H1 (cell line): Measurements from ENCODE around the gene RMRP. TPM values are rescaled to one million over a fixed set of nuclear protein-coding genes. Genes with fewer than 3 reads are reported as not detected.

Experiments
- ASH2L ChIP-seq: fragments of 200-600, 300-600 bp; sonication (generic); IDR thresholded peaks from one replicate; pipeline ENCODE4 v1.7.1; 2017; ENCODE audit warnings: low read length
- BACH1 ChIP-seq: IDR thresholded peaks from 2 replicates; pipeline ENCODE4 v1.6.1; 2012; ENCODE audit warnings: low read length, improper control_type of control experiment
- BCL11A ChIP-seq, 2 experiments: IDR thresholded peaks; one replicate each; pipeline ENCODE4 v1.6.1; 2011; ENCODE audit warnings: low read depth in 2 of 2, low read length in 2 of 2, mild to moderate bottlenecking in 2 of 2
- BRCA1 ChIP-seq: IDR thresholded peaks from 2 replicates; pipeline ENCODE4 v1.6.1; 2012; ENCODE audit warnings: low read depth, low read length, improper control_type of control experiment
- CBX5 ChIP-seq: fragments of 300-800, 300-1000 bp; sonication (generic); IDR thresholded peaks from 2 replicates; pipeline ENCODE4 v1.7.1; 2016; ENCODE audit warnings: antibody characterized with exemption, low read length, low read depth
- CBX8 ChIP-seq: fragments of 300-800, 300-1000 bp; sonication (generic); IDR thresholded peaks from 2 replicates; pipeline ENCODE4 v1.7.1; 2016; ENCODE audit warnings: low read depth, low read length, borderline replicate concordance
- CHD2 ChIP-seq: IDR thresholded peaks from 2 replicates; pipeline ENCODE4 v1.6.1; 2012; ENCODE audit warnings: low read length, improper control_type of control experiment
- E2F6 ChIP-seq: IDR thresholded peaks from 2 replicates; pipeline ENCODE4 v1.6.1; 2012; ENCODE audit warnings: inconsistent platforms
- GABPA ChIP-seq: IDR thresholded peaks from 2 replicates; pipeline ENCODE4 v1.6.1; 2011; ENCODE audit warnings: mild to moderate bottlenecking, low read length, moderate library complexity, borderline replicate concordance; ENCODE audit not compliant: insufficient read depth
- JUN ChIP-seq: IDR thresholded peaks from 2 replicates; pipeline ENCODE4 v1.6.1; 2011; ENCODE audit warnings: low read depth, mild to moderate bottlenecking, improper control_type of control experiment, low read length
- KDM4A ChIP-seq: IDR thresholded peaks from one replicate; pipeline ENCODE4 v1.7.1; 2012; ENCODE audit warnings: low read depth, mild to moderate bottlenecking, moderate library complexity, low read length, inconsistent platforms; ENCODE audit not compliant: severe bottlenecking
- NANOG ChIP-seq: IDR thresholded peaks from 2 replicates; pipeline ENCODE4 v1.6.1; 2011; ENCODE audit warnings: low read length, low read depth, mild to moderate bottlenecking, inconsistent platforms; ENCODE audit not compliant: insufficient read depth, poor library complexity, severe bottlenecking
- POLR2A ChIP-seq, 2 experiments: IDR thresholded peaks; 1 replicate in 1 of 2; 2 replicates in 1 of 2; pipeline ENCODE4 v1.6.1; 2011; ENCODE audit warnings: low read depth in 2 of 2, low read length in 2 of 2, mild to moderate bottlenecking in 2 of 2; ENCODE audit errors: control extremely low read depth in 1 of 2
- POLR2AphosphoS5 ChIP-seq: IDR thresholded peaks from 2 replicates; pipeline ENCODE4 v1.6.1; 2011; ENCODE audit warnings: low read depth, low read length
- POU5F1 ChIP-seq: IDR thresholded peaks from 2 replicates; pipeline ENCODE4 v1.6.1; 2011; ENCODE audit warnings: low read depth, mild to moderate bottlenecking, low read length, moderate library complexity
- RNF2 ChIP-seq: fragments of 200-900, 300-1000 bp; sonication (generic); IDR thresholded peaks from 2 replicates; pipeline ENCODE4 v1.7.1; 2016; ENCODE audit warnings: borderline replicate concordance, low read depth, mild to moderate bottlenecking, antibody characterized with exemption, low read length; ENCODE audit not compliant: poor library complexity, severe bottlenecking; ENCODE audit errors: missing control alignments
- RXRA ChIP-seq: IDR thresholded peaks from 2 replicates; pipeline ENCODE4 v1.6.1; 2011; ENCODE audit warnings: low read depth, mild to moderate bottlenecking, low read length, moderate library complexity; ENCODE audit not compliant: insufficient read depth
- SIN3A ChIP-seq, 2 experiments: IDR thresholded peaks in 1 of 2; conservative IDR thresholded peaks in 1 of 2; 2 replicates each; pipeline ENCODE4 v1.6.1; 2011 to 2012; ENCODE audit warnings: low read length in 2 of 2, improper control_type of control experiment in 1 of 2, low read depth in 1 of 2, mild to moderate bottlenecking in 1 of 2
- SIRT6 ChIP-seq: IDR thresholded peaks from one replicate; pipeline ENCODE4 v1.7.1; 2012; ENCODE audit warnings: low read length, inconsistent platforms
- SUZ12 ChIP-seq: fragments of 200-600 bp; sonication (generic); IDR thresholded peaks from 2 replicates; pipeline ENCODE4 v1.6.1; 2012; ENCODE audit warnings: mild to moderate bottlenecking, inconsistent platforms, low read length, moderate library complexity, mixed read lengths
- TAF1 ChIP-seq: IDR thresholded peaks from 2 replicates; pipeline ENCODE4 v1.6.1; 2011; ENCODE audit warnings: mild to moderate bottlenecking, low read depth, low read length
- TAF7 ChIP-seq: optimal IDR thresholded peaks from 2 replicates; pipeline ENCODE3; 2011; ENCODE audit warnings: low read depth, mild to moderate bottlenecking, inconsistent platforms, low read length, moderate library complexity, borderline replicate concordance
- USF2 ChIP-seq: IDR thresholded peaks from 2 replicates; pipeline ENCODE4 v1.6.1; 2011; ENCODE audit warnings: low read length, improper control_type of control experiment
- YY1 ChIP-seq: IDR thresholded peaks from 2 replicates; pipeline ENCODE4 v1.6.1; 2011; ENCODE audit warnings: low read depth, mild to moderate bottlenecking, low read length
- polyA plus RNA-seq, 7 experiments: library from polyadenylated mRNA; depleted of rRNA in 3 of 7; stranded (reverse) in 5 of 7; unstranded in 2 of 7; fragments of >200 nt in 5 of 7; fragments of 200-250 nt in 2 of 7; gene quantifications; 1 replicate in 5 of 7; 2 replicates in 1 of 7; 4 replicates in 1 of 7; pipeline versions ENCODE4 v1.2.1 to v1.2.3, GENCODE V29; 2011 to 2013; ENCODE audit warnings: missing spikeins in 2 of 7, mixed read lengths in 2 of 7
- total RNA-seq: library from RNA; stranded (reverse); fragmentation: NEBNext Ultra II Directional; extraction: Animal tissue kit (Norgen Biotek cat#: 25700); gene quantifications from 2 replicates; pipeline ENCODE4 v1.2.1, GENCODE V29; 2021

Gene RMRP
- total and polyA plus RNA-seq, 2 of the 8 experiments (the other 6 are each of a cell fraction or from before 2014, with no cell fraction given): 169 to 14,987 TPM

- TF ChIP-seq E2F6 (peak; percentile 99), CBX5 (no peak), RXRA (no peak), POLR2AphosphoS5 (peak; percentile 83), SIRT6 (no peak), BCL11A (IDR thresholded peaks at IDR 0.05; ENCODE audit: low read depth in 2 of 2, low read length in 2 of 2) (no peak), RNF2 (no peak), NANOG (no peak), TAF1 (peak; percentile 57), CBX8 (no peak), KDM4A (peak; percentile 32), USF2 (peak; percentile 4; the same call in 1 of the 2 replicates), SIN3A (conservative IDR thresholded peaks at IDR 0.05 in 1 of 2, IDR thresholded peaks at IDR 0.05 in 1 of 2; ENCODE audit: low read depth in 1 of 2, low read length in 2 of 2) (peak; percentile 95), POLR2A (IDR thresholded peaks at IDR 0.05; ENCODE audit: control extremely low read depth in 1 of 2, low read depth in 2 of 2, low read length in 2 of 2) (peak in 1 of 2 experiments; percentile 32; a peak in 2 of 3 replicates), BACH1 (peak; percentile 95), JUN (no peak), GABPA (no peak), CHD2 (peak; percentile 19; the same call in 1 of the 2 replicates), ASH2L (peak; percentile 94), BRCA1 (no peak), YY1 (no peak; the same call in 1 of the 2 replicates), SUZ12 (peak; percentile 78; the same call in 1 of the 2 replicates), TAF7 (peak; percentile 70), POU5F1 (no peak)
These were observed at the start of gene RMRP (continued) for GRCh38 chr9:35657546-35658136.
